HUES6 (cell line): ENCODE measurements around the gene TRIM31.
"Not testable (repeated sequence)": the region's sequence is repeated elsewhere in the genome, so short reads cannot be mapped to it uniquely, and the experiment has no call there.

Experiments
- H3K27ac ChIP-seq: 2 replicates; pipeline ENCODE4 v1.7.0; 2013; ENCODE audit warnings: low read depth, mild to moderate bottlenecking, low read length, inconsistent platforms
- H3K27me3 ChIP-seq: 2 replicates; pipeline ENCODE4 v1.6.1; 2013; ENCODE audit warnings: low read length; ENCODE audit not compliant: control insufficient read depth, insufficient read depth
- H3K36me3 ChIP-seq: 2 replicates; pipeline ENCODE4 v1.6.1; 2013; ENCODE audit warnings: low read length; ENCODE audit not compliant: control insufficient read depth, insufficient read depth
- H3K4me1 ChIP-seq: 2 replicates; pipeline ENCODE4 v1.6.1; 2013; ENCODE audit warnings: low read length; ENCODE audit not compliant: control insufficient read depth, insufficient read depth
- H3K4me3 ChIP-seq: 2 replicates; pipeline ENCODE4 v1.5.1; 2013; ENCODE audit warnings: low read depth, low read length
- H3K9ac ChIP-seq: one replicate; pipeline ENCODE4 v1.6.1; 2013; ENCODE audit warnings: mild to moderate bottlenecking, low read length
- H3K9me3 ChIP-seq: 2 replicates; pipeline ENCODE4 v1.6.1; 2013; ENCODE audit warnings: low read depth, low read length; ENCODE audit not compliant: control insufficient read depth, insufficient read depth

TRIM31 gene

GRCh38 chr6:30130179-30130679 lies 17.3 kb upstream of the TRIM31 start:
- H3K9me3 ChIP-seq, result no peaks in the 10 kb centered on the region
- peaks cover 71% of the 10 kb centered on the region for H3K27me3 ChIP-seq
- no peak overlapping the region for H3K4me3 ChIP-seq
- H3K4me1 ChIP-seq, result no peaks in the 10 kb centered on the region
- no peak overlapping the region for H3K27ac ChIP-seq
- no peaks in the 10 kb centered on the region for H3K36me3 ChIP-seq
- H3K9ac ChIP-seq, result no peak overlapping the region

- H3K4me3 ChIP-seq, result no peak overlapping the region
- no peaks in the 10 kb centered on the region for H3K4me1 ChIP-seq
Observed at GRCh38 chr6:30129265-30130178, 16.6 kb upstream of the TRIM31 start.

DNA sequence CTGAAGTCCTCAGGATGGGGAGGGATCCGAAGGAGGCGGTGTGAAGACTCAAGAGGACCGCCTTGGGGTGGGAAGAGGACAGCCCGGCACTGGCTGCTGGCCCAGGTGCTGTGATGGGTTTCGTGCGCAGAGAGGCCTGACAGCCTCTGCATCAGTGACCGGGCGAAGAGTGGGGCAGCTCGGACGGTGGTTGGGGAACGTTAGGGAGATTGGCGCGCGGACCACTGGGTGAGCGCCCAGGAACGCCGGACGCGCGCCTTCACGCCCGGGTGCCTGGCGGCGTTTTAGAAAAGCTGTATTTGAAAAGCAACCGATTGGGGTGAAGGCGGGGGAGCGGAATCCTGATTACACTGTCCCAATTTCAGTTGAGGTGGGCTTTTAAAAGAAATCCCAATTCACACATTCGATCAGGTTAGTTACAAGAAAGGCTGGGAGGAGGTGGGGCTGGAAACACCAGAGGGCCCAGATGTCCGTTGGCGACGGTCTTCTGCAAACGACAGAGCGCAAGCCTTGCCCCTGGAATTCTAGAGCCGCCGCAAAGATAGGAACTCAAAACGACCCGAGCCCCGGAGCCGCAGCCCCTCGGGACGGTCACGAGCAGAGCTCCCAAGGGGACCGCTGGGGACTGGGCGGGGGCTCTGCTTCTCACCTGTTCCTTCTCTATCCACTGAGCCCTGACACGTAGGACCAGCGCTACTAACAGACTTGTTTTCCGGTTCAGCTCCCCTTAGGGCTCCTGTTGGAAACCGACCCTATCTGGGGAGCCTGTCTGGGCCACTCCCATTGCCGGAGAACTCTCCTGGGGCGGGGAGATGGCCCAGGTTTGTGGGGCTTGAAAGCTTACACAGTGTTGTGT lies 14.6 kb upstream of the TRIM31 start:
- Histone ChIP-seq H3K27ac (no peak overlapping the region), H3K9ac (no peak overlapping the region), H3K4me3 (peak overlapping the region; percentile 69), H3K9me3 (no peaks in the 10 kb centered on the region), H3K27me3 (peaks cover 78% of the 10 kb centered on the region), H3K4me1 (no peaks in the 10 kb centered on the region), H3K36me3 (no peaks in the 10 kb centered on the region)

More at GRCh38 chr6:30129265-30130178, 16.6 kb upstream of the TRIM31 start:
- H3K27ac ChIP-seq, result no peak overlapping the region
- H3K9ac ChIP-seq, result no peak overlapping the region
- no peaks in the 10 kb centered on the region for H3K36me3 ChIP-seq
- peaks cover 75% of the 10 kb centered on the region for H3K27me3 ChIP-seq
- H3K9me3 ChIP-seq, result no peaks in the 10 kb centered on the region

- Histone ChIP-seq H3K9me3 (no peaks in the 10 kb centered on the region), H3K36me3 (no peaks in the 10 kb centered on the region), H3K27ac (no peak overlapping the region), H3K4me1 (no peaks in the 10 kb centered on the region), H3K4me3 (no peak overlapping the region), H3K9ac (no peak overlapping the region), H3K27me3 (peaks cover 30% of the 10 kb centered on the region)
Observed at GRCh38 chr6:30122515-30122914, 9.6 kb upstream of the TRIM31 start.

GRCh38 chr6:30121446-30122366 lies 8.8 kb upstream of the TRIM31 start:
- no peak overlapping the region for H3K9ac ChIP-seq
- no peak overlapping the region for H3K27ac ChIP-seq
- peaks cover 22% of the 10 kb centered on the region for H3K27me3 ChIP-seq
- no peaks in the 10 kb centered on the region for H3K36me3 ChIP-seq
- H3K4me3 ChIP-seq, result no peak overlapping the region
- H3K4me1 ChIP-seq, result no peaks in the 10 kb centered on the region
- H3K9me3 ChIP-seq, result no peaks in the 10 kb centered on the region

DNA sequence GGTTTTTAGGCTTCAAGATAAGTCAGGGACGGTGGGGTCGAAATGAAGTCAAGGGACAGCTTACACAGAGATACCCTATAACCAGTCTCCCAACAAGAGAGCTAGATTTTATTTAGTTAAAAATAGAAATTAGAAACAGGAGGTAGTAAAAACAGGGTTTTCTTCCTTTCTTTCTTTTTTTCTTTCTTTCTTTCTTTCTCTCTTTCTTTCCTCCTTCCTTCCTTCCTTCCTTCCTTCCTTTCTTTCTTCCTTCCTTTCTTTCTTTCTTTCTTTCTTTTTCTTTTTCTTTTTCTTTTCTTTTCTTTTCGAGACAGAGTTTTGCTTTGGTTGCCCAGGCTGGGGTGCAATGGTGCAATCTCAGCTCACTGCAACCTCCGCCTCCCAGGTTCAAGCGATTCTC lies 5.8 kb upstream of the TRIM31 start:
- H3K27ac ChIP-seq, H3K4me1 ChIP-seq, H3K9me3 ChIP-seq, H3K27me3 ChIP-seq, H3K4me3 ChIP-seq, H3K9ac ChIP-seq, H3K36me3 ChIP-seq: not testable (repeated sequence)

- no peak overlapping the region for H3K9ac ChIP-seq
- no peak overlapping the region for H3K4me3 ChIP-seq
- H3K27me3 ChIP-seq, result peaks cover 26% of the 10 kb centered on the region
- no peaks in the 10 kb centered on the region for H3K36me3 ChIP-seq
- no peaks in the 10 kb centered on the region for H3K9me3 ChIP-seq
- H3K27ac ChIP-seq, result no peak overlapping the region
- H3K4me1 ChIP-seq, result no peaks in the 10 kb centered on the region
Observed at GRCh38 chr6:30116724-30117123, 3.8 kb upstream of the TRIM31 start.

- peaks cover 47% of the 10 kb centered on the region for H3K27me3 ChIP-seq
- H3K4me1 ChIP-seq, result no peaks in the 10 kb centered on the region
- no peaks in the 10 kb centered on the region for H3K9me3 ChIP-seq
- no peak overlapping the region for H3K9ac ChIP-seq
- no peak overlapping the region for H3K4me3 ChIP-seq
- no peak overlapping the region for H3K27ac ChIP-seq
- H3K36me3 ChIP-seq, result no peaks in the 10 kb centered on the region
Observed at GRCh38 chr6:30113841-30114240, 951 bp upstream of the TRIM31 start.

DNA sequence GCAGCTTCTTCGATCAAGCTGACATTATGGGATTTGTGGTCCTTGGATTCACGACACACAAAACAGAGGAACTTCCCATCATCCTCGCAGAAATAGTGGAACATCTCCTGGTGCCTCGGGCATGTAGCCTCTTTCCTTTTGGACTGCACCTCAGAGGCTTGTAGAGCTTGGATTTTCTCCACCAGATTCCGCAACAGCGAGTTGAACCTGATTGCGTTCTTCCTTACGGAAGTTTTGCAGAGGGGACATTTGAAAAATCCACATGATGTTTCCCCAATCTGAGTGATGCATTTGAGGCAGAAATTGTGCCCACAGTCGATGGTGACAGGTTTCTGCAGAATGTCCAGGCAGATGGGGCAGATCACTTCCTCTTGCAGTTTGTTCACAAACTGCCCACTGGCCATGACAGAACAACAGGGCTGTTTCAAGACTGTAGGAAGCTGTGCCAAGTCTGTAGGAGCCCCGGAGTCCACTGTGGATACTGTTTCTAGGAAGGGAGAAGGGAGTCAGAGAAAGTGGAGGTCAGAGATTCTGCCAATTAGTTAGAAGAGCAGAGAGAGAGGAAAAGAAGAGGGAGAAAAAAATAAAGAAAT lies 392 bp downstream of the TRIM31 start:
- Histone ChIP-seq H3K4me1 (no peaks in the 10 kb centered on the region), H3K9me3 (no peaks in the 10 kb centered on the region), H3K27ac (no peak overlapping the region), H3K36me3 (no peaks in the 10 kb centered on the region), H3K4me3 (no peak overlapping the region), H3K9ac (no peak overlapping the region), H3K27me3 (peaks cover 52% of the 10 kb centered on the region)

- Histone ChIP-seq H3K4me3 (no peak overlapping the region), H3K27me3 (peaks cover 52% of the 10 kb centered on the region), H3K4me1 (no peaks in the 10 kb centered on the region)
Observed at GRCh38 chr6:30111266-30111856, 1.5 kb downstream of the TRIM31 start.

More at GRCh38 chr6:30111266-30111856, 1.5 kb downstream of the TRIM31 start:
- Histone ChIP-seq H3K9me3 (no peaks in the 10 kb centered on the region), H3K9ac (no peak overlapping the region), H3K27ac (no peak overlapping the region), H3K36me3 (no peaks in the 10 kb centered on the region)
